Sciatic nerve (tissue), 2 donors: ENCODE data around the gene B4GALT3. TPM values are rescaled to one million over a fixed set of nuclear protein-coding genes. Genes with fewer than 3 reads are reported as not detected.

ENCODE experiments used
- ATAC-seq: fragments of 200-7000 bp; cut with Tn5 transposase; one replicate; pipeline ENCODE4 v1.9.1; 2020; ENCODE audit warnings: mild to moderate bottlenecking, moderate library complexity
- DNase-seq: peaks from one replicate; pipeline ENCODE4 v3.0.0-alpha.2; 2020; ENCODE audit warnings: low spot score
- intact Hi-C: fragments of 100-400 bp; cut with DNase I; formaldehyde crosslinking; loops from one replicate; pipeline ENCODE4 v1.14.2; 2022
- total RNA-seq: library from RNA; stranded (reverse); fragmentation: NEBNext Ultra II Directional; extraction: Animal tissue kit (Norgen Biotek cat#: 25700); gene quantifications from one replicate; pipeline ENCODE4 v1.2.1, GENCODE V29; 2021
- donor health status: DM: no; HTN: no; CAD: no.
- donor health status: DM: no; HTN: no; CAD: no.

Gene B4GALT3
- total RNA-seq, 1 donor from 2014 or later: 21.0 TPM

GRCh38 chr1:161192476-161193465, 15.5 kb upstream of the B4GALT3 start:
- ATAC-seq (peak; percentile 70), DNase-seq (peak; percentile 82)
- intact Hi-C loops: loop anchor here (10.0 kb wide), 1 partner anchor 192 kb away; no protein-coding TSS in a partner anchor

- no peak for DNase-seq
- intact Hi-C loops: loop anchor here (10.0 kb wide), 1 partner anchor 193 kb away; no protein-coding TSS in a partner anchor
- ATAC-seq: no peak
Observed at GRCh38 chr1:161191971-161192370, 14.7 kb upstream of the B4GALT3 start.

- ATAC-seq: no peak
- no peak for DNase-seq
- intact Hi-C loops: loop anchor here (10.0 kb wide), 1 partner anchor 194 kb away; no protein-coding TSS in a partner anchor
Observed at GRCh38 chr1:161190962-161191521, 13.7 kb upstream of the B4GALT3 start.

- ATAC-seq (no peak), DNase-seq (no peak)
- intact Hi-C loops: no loop called here
Observed at GRCh38 chr1:161189036-161189435, 11.7 kb upstream of the B4GALT3 start.

GRCh38 chr1:161188381-161188780, 11.1 kb upstream of the B4GALT3 start:
- DNase-seq (no peak), ATAC-seq (no peak)
- intact Hi-C loops: no loop called here

GRCh38 chr1:161187311-161187710, 10.0 kb upstream of the B4GALT3 start:
- DNase-seq (no peak), ATAC-seq (no peak)
- intact Hi-C loops: no loop called here

GRCh38 chr1:161185732-161186311, 8.5 kb upstream of the B4GALT3 start:
- DNase-seq: no peak
- intact Hi-C loops: no loop called here
- ATAC-seq: peak; percentile 66

GRCh38 chr1:161185282-161185682, 8.0 kb upstream of the B4GALT3 start:
- DNase-seq (peak; percentile 75), ATAC-seq (peak; percentile 89)
- intact Hi-C loops: no loop called here

- intact Hi-C loops: no loop called here
- DNase-seq: no peak
- no peak for ATAC-seq
Observed at GRCh38 chr1:161182214-161182613, 4.9 kb upstream of the B4GALT3 start.

GRCh38 chr1:161180639-161181038, 3.3 kb upstream of the B4GALT3 start:
- no peak for DNase-seq
- no peak for ATAC-seq
- intact Hi-C loops: no loop called here

GRCh38 chr1:161179698-161180097, 2.4 kb upstream of the B4GALT3 start:
- no peak for ATAC-seq
- intact Hi-C loops: no loop called here

GRCh38 chr1:161177936-161178244, 583 bp upstream of the B4GALT3 start:
- no peak for DNase-seq
- intact Hi-C loops: no loop called here

More at GRCh38 chr1:161179698-161180097, 2.4 kb upstream of the B4GALT3 start:
- DNase-seq: no peak

GRCh38 chr1:161176468-161177111, 717 bp downstream of the B4GALT3 start:
- DNase-seq (no peak), ATAC-seq (no peak)
- intact Hi-C loops: no loop called here

More at GRCh38 chr1:161177936-161178244, 583 bp upstream of the B4GALT3 start:
- no peak for ATAC-seq

- ATAC-seq (no peak), DNase-seq (no peak)
- intact Hi-C loops: no loop called here
Observed at GRCh38 chr1:161175771-161176453, 1.4 kb downstream of the B4GALT3 start.

GRCh38 chr1:161174911-161175310, 2.4 kb downstream of the B4GALT3 start:
- ATAC-seq (no peak), DNase-seq (no peak)
- intact Hi-C loops: no loop called here

GRCh38 chr1:161173711-161174110, 3.6 kb downstream of the B4GALT3 start:
- ATAC-seq: no peak

GRCh38 chr1:161172776-161173376, 4.4 kb downstream of the B4GALT3 start:
- peak; percentile 16 for ATAC-seq
- intact Hi-C loops: no loop called here
- no peak for DNase-seq

More at GRCh38 chr1:161173711-161174110, 3.6 kb downstream of the B4GALT3 start:
- intact Hi-C loops: no loop called here
- DNase-seq: no peak

GRCh38 chr1:161172349-161172748, 5.0 kb downstream of the B4GALT3 start:
- DNase-seq (no peak), ATAC-seq (no peak)
- intact Hi-C loops: no loop called here
